ENCODE results near the gene LRP1B.

The LRP1B gene

GRCh38 chr2:140199312-140199711 is 1931.5 kb downstream of the LRP1B start:
- no peak overlapping the region for H3K9ac ChIP-seq (ENCODE audit: low read length)
- H3K4me1 ChIP-seq (ENCODE audit: control insufficient read depth, insufficient read depth, low read length) = no peaks in the 10 kb centered on the region
- H3K4me3 ChIP-seq (ENCODE audit: low read depth, low read length) = no peak overlapping the region
- no peaks in the 10 kb centered on the region for H3K9me3 ChIP-seq (ENCODE audit: control insufficient read depth, insufficient read depth, low read depth, low read length)
- no peaks in the 10 kb centered on the region for H3K27me3 ChIP-seq (ENCODE audit: control insufficient read depth, insufficient read depth, low read length)
- no peak overlapping the region for H3K27ac ChIP-seq (ENCODE audit: low read depth, low read length)
- H3K36me3 ChIP-seq (ENCODE audit: control insufficient read depth, insufficient read depth, low read length) = no peaks in the 10 kb centered on the region

- Histone ChIP-seq H3K27ac (ENCODE audit: low read depth, low read length) (no peak overlapping the region), H3K4me3 (ENCODE audit: low read depth, low read length) (no peak overlapping the region), H3K9me3 (ENCODE audit: control insufficient read depth, insufficient read depth, low read depth, low read length) (no peaks in the 10 kb centered on the region), H3K4me1 (ENCODE audit: control insufficient read depth, insufficient read depth, low read length) (peaks cover 5% of the 10 kb centered on the region; the same call in 1 of the 2 replicates), H3K9ac (ENCODE audit: low read length) (no peak overlapping the region), H3K27me3 (ENCODE audit: control insufficient read depth, insufficient read depth, low read length) (no peaks in the 10 kb centered on the region), H3K36me3 (ENCODE audit: control insufficient read depth, insufficient read depth, low read length) (no peaks in the 10 kb centered on the region)
These were observed 1943.7 kb downstream of the LRP1B start for GRCh38 chr2:140187086-140187485.

GRCh38 chr2:140186313-140186712 is 1944.5 kb downstream of the LRP1B start:
- Histone ChIP-seq H3K4me3 (ENCODE audit: low read depth, low read length) (no peak overlapping the region), H3K36me3 (ENCODE audit: control insufficient read depth, insufficient read depth, low read length) (no peaks in the 10 kb centered on the region), H3K27me3 (ENCODE audit: control insufficient read depth, insufficient read depth, low read length) (no peaks in the 10 kb centered on the region), H3K4me1 (ENCODE audit: control insufficient read depth, insufficient read depth, low read length) (peaks cover 5% of the 10 kb centered on the region; the same call in 1 of the 2 replicates), H3K27ac (ENCODE audit: low read depth, low read length) (no peak overlapping the region), H3K9me3 (ENCODE audit: control insufficient read depth, insufficient read depth, low read depth, low read length) (no peaks in the 10 kb centered on the region), H3K9ac (ENCODE audit: low read length) (no peak overlapping the region)

GRCh38 chr2:140185076-140185475 is 1945.7 kb downstream of the LRP1B start:
- Histone ChIP-seq H3K4me1 (ENCODE audit: control insufficient read depth, insufficient read depth, low read length) (peaks cover 5% of the 10 kb centered on the region; the same call in 1 of the 2 replicates), H3K9ac (ENCODE audit: low read length) (no peak overlapping the region), H3K36me3 (ENCODE audit: control insufficient read depth, insufficient read depth, low read length) (no peaks in the 10 kb centered on the region), H3K4me3 (ENCODE audit: low read depth, low read length) (no peak overlapping the region), H3K27ac (ENCODE audit: low read depth, low read length) (no peak overlapping the region), H3K27me3 (ENCODE audit: control insufficient read depth, insufficient read depth, low read length) (no peaks in the 10 kb centered on the region), H3K9me3 (ENCODE audit: control insufficient read depth, insufficient read depth, low read depth, low read length) (no peaks in the 10 kb centered on the region)

- peaks cover 5% of the 10 kb centered on the region; the same call in 1 of the 2 replicates for H3K4me1 ChIP-seq (ENCODE audit: control insufficient read depth, insufficient read depth, low read length)
- H3K9ac ChIP-seq (ENCODE audit: low read length) = no peak overlapping the region
- H3K9me3 ChIP-seq (ENCODE audit: control insufficient read depth, insufficient read depth, low read depth, low read length) = no peaks in the 10 kb centered on the region
- H3K27ac ChIP-seq (ENCODE audit: low read depth, low read length) = no peak overlapping the region
- no peaks in the 10 kb centered on the region for H3K36me3 ChIP-seq (ENCODE audit: control insufficient read depth, insufficient read depth, low read length)
- H3K4me3 ChIP-seq (ENCODE audit: low read depth, low read length) = no peak overlapping the region
- no peaks in the 10 kb centered on the region for H3K27me3 ChIP-seq (ENCODE audit: control insufficient read depth, insufficient read depth, low read length)
These were observed 1947.6 kb downstream of the LRP1B start for GRCh38 chr2:140183056-140183765.
